Daoy (cell line): Measurements from ENCODE around the gene ZNF724. TPM values are rescaled to one million over a fixed set of nuclear protein-coding genes. Genes with fewer than 3 reads are reported as not detected.
"Not testable (repeated sequence)": the region's sequence is repeated elsewhere in the genome, so short reads cannot be mapped to it uniquely, and the experiment has no call there.

Source experiments
- DNase-seq: peaks from one replicate; pipeline ENCODE4 v3.0.0-alpha.2; 2015; ENCODE audit warnings: low read depth
- total RNA-seq: library from RNA; depleted of rRNA; stranded (reverse); fragments of >200 nt; shearing (Covaris generic); gene quantifications from 2 replicates; pipeline ENCODE4 v1.2.3, GENCODE V29; 2014; rRNA removed

ZNF724 gene
- total RNA-seq, result 9.8 and 22.1 TPM in 2 replicates

GRCh38 chr19:23249911-23250649 is at the start of gene ZNF724:
Gene ZNF724 (minus strand): TSS chr19:23250394. CDS start chr19:23250242, 152 bp downstream.
- peak; percentile 97 for DNase-seq

- DNase-seq, result no peak
Observed at GRCh38 chr19:23294141-23294540, 43.9 kb upstream of the ZNF724 start.

- DNase-seq, result not testable (repeated sequence)
Observed at GRCh38 chr19:23289966-23290365, 39.8 kb upstream of the ZNF724 start.

GRCh38 chr19:23287620-23288019 is 37.4 kb upstream of the ZNF724 start:
- DNase-seq, result no peak

GRCh38 chr19:23286477-23286876 is 36.3 kb upstream of the ZNF724 start:
- peak; percentile 7 for DNase-seq

- no peak for DNase-seq
Observed at GRCh38 chr19:23285948-23286347, 35.8 kb upstream of the ZNF724 start.

- DNase-seq, result not testable (repeated sequence)
Observed at GRCh38 chr19:23285326-23285725, 35.1 kb upstream of the ZNF724 start.

GRCh38 chr19:23283925-23284324 is 33.7 kb upstream of the ZNF724 start:
- peak; percentile 35 for DNase-seq

GRCh38 chr19:23281663-23282276 is 31.6 kb upstream of the ZNF724 start:
- no peak for DNase-seq

- DNase-seq, result not testable (repeated sequence)
Observed at GRCh38 chr19:23278118-23278517, 27.9 kb upstream of the ZNF724 start.

GRCh38 chr19:23273590-23274412 is 23.6 kb upstream of the ZNF724 start:
- DNase-seq, result peak; percentile 93

GRCh38 chr19:23273022-23273589 is 22.9 kb upstream of the ZNF724 start:
- DNase-seq, result no peak

- no peak for DNase-seq
Observed at GRCh38 chr19:23263870-23264590, 13.8 kb upstream of the ZNF724 start.

- no peak for DNase-seq
Observed at GRCh38 chr19:23263396-23263795, 13.2 kb upstream of the ZNF724 start.

GRCh38 chr19:23262920-23263319 is 12.7 kb upstream of the ZNF724 start:
- no peak for DNase-seq

GRCh38 chr19:23261496-23262020 is 11.4 kb upstream of the ZNF724 start:
- no peak for DNase-seq

GRCh38 chr19:23260956-23261355 is 10.8 kb upstream of the ZNF724 start:
- DNase-seq, result no peak

- no peak for DNase-seq
Observed at GRCh38 chr19:23259961-23260360, 9.8 kb upstream of the ZNF724 start.

GRCh38 chr19:23255700-23256099 is 5.5 kb upstream of the ZNF724 start:
- no peak for DNase-seq

GRCh38 chr19:23254141-23254910 is 4.1 kb upstream of the ZNF724 start:
- no peak for DNase-seq
